ENCODE results near the gene ARG2. TPM values are rescaled to one million over a fixed set of nuclear protein-coding genes. Genes with fewer than 3 reads are reported as not detected.

The ARG2 gene
- total and polyA plus RNA-seq, 4 donors: 0.08 to 3.1 (median 0.59) TPM

DNA sequence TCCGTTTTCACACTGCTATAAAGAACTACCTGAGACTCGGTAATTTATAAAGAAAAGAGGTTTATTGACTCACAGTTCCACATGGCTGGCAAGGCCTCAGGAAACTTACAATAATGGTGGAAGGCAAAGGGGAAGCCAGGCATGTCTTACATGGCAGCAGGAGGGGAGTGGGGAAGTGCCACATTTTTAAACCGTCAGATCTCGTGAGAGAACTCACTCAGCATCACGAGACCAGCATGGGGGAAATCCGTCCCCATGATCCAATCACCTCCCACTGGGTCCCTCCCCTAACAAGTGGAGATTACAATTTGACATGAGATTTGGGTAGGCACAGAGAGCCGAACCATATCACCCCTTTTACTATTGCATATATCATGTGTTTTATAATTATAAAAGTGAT lies 17.6 kb upstream of the ARG2 start:
- DNase-seq (ENCODE audit: low spot score): no peak
- Histone ChIP-seq H3K4me3 (ENCODE audit: low read depth in 1 of 3, low read length in 3 of 3) (no peak overlapping the region), H3K4me1 (ENCODE audit: control insufficient read depth in 4 of 4, insufficient read depth in 4 of 4, low read length in 3 of 4) (peaks cover 3 to 12% (median 8%) of the 10 kb centered on the region in 4 donors), H3K27ac (ENCODE audit: low read depth in 1 of 2, low read length in 2 of 2) (no peak overlapping the region), H3K36me3 (ENCODE audit: control insufficient read depth in 4 of 4, insufficient read depth in 3 of 4, low read depth in 1 of 4, low read length in 3 of 4) (no peaks in the 10 kb centered on the region), H3K9me3 (ENCODE audit: control insufficient read depth in 4 of 4, low read length in 3 of 4) (no peaks in the 10 kb centered on the region), H3K9ac (ENCODE audit: low read depth in 1 of 2, low read length in 2 of 2) (no peak overlapping the region), H3K27me3 (ENCODE audit: control insufficient read depth in 4 of 4, insufficient read depth in 4 of 4, low read length in 3 of 4) (no peaks in the 10 kb centered on the region)
- no peak for TF ChIP-seq MAX (IDR thresholded peaks at IDR 0.05)
- TF ChIP-seq HNF4A (conservative IDR thresholded peaks at IDR 0.05): no peak
- no peak for TF ChIP-seq SP1 (IDR thresholded peaks at IDR 0.05)
- TF ChIP-seq RAD21 (IDR thresholded peaks at IDR 0.05): no peak
- TF ChIP-seq YY1 (IDR thresholded peaks at IDR 0.05): no peak
- TF ChIP-seq JUND (IDR thresholded peaks at IDR 0.05): no peak
- 73% methylated on average over 7 of the region's 7 CpGs for WGBS

DNA sequence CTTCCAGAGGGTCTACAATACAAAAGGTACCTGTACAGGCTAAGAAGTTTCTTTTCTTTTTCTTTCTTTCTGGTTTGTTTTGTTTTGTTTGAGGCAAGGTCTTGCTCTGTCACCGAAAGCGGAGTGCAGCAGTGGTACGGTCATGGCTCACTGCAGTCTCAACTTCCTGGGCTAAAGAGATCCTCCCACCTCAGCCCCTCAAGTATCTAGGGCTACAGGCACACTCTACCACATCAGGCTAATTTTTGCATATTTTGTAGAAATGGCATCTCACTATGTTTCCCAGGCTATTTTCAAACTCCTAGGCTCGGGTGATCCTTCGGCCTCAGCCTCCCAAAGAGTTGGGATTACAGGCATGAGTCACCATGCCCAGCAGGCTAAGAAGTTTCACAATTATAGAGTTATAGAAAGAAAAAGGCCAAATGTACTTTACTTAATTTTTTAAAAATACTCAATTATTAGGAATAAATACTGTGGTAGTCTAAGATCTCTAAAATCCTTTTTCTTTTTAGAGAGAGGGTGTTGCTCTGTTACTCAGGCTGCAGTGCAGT lies 16.6 kb upstream of the ARG2 start:
- Histone ChIP-seq H3K9ac (ENCODE audit: low read depth in 1 of 2, low read length in 2 of 2) (no peak overlapping the region), H3K36me3 (ENCODE audit: control insufficient read depth in 4 of 4, insufficient read depth in 3 of 4, low read depth in 1 of 4, low read length in 3 of 4) (no peaks in the 10 kb centered on the region), H3K27ac (ENCODE audit: low read depth in 1 of 2, low read length in 2 of 2) (no peak overlapping the region), H3K4me1 (ENCODE audit: control insufficient read depth in 4 of 4, insufficient read depth in 4 of 4, low read length in 3 of 4) (peaks cover 3 to 12% (median 8%) of the 10 kb centered on the region in 4 donors), H3K27me3 (ENCODE audit: control insufficient read depth in 4 of 4, insufficient read depth in 4 of 4, low read length in 3 of 4) (no peaks in the 10 kb centered on the region), H3K9me3 (ENCODE audit: control insufficient read depth in 4 of 4, low read length in 3 of 4) (no peaks in the 10 kb centered on the region), H3K4me3 (ENCODE audit: low read depth in 1 of 3, low read length in 3 of 3) (no peak overlapping the region)
- TF ChIP-seq NR2F2 (IDR thresholded peaks at IDR 0.05) (no peak), SP1 (IDR thresholded peaks at IDR 0.05) (no peak), TAF1 (conservative IDR thresholded peaks at IDR 0.05) (no peak), FOXA1 (IDR thresholded peaks at IDR 0.05) (no peak), HNF4A (conservative IDR thresholded peaks at IDR 0.05) (no peak)
- TF ChIP-seq, protein P1, sequence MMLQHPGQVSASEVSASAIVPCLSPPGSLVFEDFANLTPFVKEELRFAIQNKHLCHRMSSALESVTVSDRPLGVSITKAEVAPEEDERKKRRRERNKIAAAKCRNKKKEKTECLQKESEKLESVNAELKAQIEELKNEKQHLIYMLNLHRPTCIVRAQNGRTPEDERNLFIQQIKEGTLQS (IDR thresholded peaks at IDR 0.05): no peak
- 76% methylated on average over 5 of the region's 5 CpGs for WGBS
- no peak for DNase-seq (ENCODE audit: low spot score)

DNA sequence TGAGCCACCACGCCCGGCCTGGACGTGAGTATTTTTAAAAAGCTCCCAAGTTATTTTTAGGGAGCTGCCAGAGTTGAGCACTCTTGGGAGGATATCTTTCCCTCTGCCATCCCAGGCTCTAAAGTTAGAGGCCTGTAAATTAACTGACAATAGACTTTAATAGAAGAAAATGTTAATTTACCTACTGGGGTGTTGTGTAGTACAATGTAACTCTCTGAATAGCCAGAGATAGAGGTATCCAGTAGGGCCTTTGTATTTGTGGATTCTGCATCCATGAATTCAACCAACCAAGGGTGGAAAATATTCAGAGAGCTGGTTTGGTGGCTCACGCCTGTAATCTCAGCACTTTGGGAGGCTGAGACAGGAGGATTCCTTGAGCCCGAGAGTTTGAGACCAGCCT lies 12.1 kb upstream of the ARG2 start:
- TF ChIP-seq SP1 (IDR thresholded peaks at IDR 0.05) (no peak), HNF4A (conservative IDR thresholded peaks at IDR 0.05) (no peak), YY1 (IDR thresholded peaks at IDR 0.05) (no peak), ZBTB33 (IDR thresholded peaks at IDR 0.05) (no peak), JUND (IDR thresholded peaks at IDR 0.05) (no peak), HNF4G (IDR thresholded peaks at IDR 0.05) (no peak), MAX (IDR thresholded peaks at IDR 0.05) (no peak), RAD21 (IDR thresholded peaks at IDR 0.05) (no peak), GABPA (IDR thresholded peaks at IDR 0.05 in 1 of 2, conservative IDR thresholded peaks at IDR 0.05 in 1 of 2) (no peak), REST (IDR thresholded peaks at IDR 0.05) (no peak), CTCF (IDR thresholded peaks at IDR 0.05; ENCODE audit: low read depth, low read length, missing input control) (no peak), TAF1 (conservative IDR thresholded peaks at IDR 0.05) (no peak), NR2F2 (IDR thresholded peaks at IDR 0.05) (no peak), RXRA (IDR thresholded peaks at IDR 0.05) (no peak), FOXA2 (IDR thresholded peaks at IDR 0.05) (no peak), FOXA1 (IDR thresholded peaks at IDR 0.05) (no peak), EGR1 (IDR thresholded peaks at IDR 0.05; ENCODE audit: low read depth in 2 of 2) (no peak)
- TF ChIP-seq, protein P1 (IDR thresholded peaks at IDR 0.05): no peak
- DNase-seq (ENCODE audit: low spot score): no peak

More for the DNA sequence above, 12.1 kb upstream of the ARG2 start:
- Histone ChIP-seq H3K9ac (ENCODE audit: low read depth in 1 of 2, low read length in 2 of 2) (no peak overlapping the region), H3K9me3 (ENCODE audit: control insufficient read depth in 4 of 4, low read length in 3 of 4) (no peaks in the 10 kb centered on the region), H3K27ac (ENCODE audit: low read depth in 1 of 2, low read length in 2 of 2) (no peak overlapping the region), H3K4me3 (ENCODE audit: low read depth in 1 of 3, low read length in 3 of 3) (no peak overlapping the region), H3K36me3 (ENCODE audit: control insufficient read depth in 4 of 4, insufficient read depth in 3 of 4, low read depth in 1 of 4, low read length in 3 of 4) (no peaks in the 10 kb centered on the region), H3K4me1 (ENCODE audit: control insufficient read depth in 4 of 4, insufficient read depth in 4 of 4, low read length in 3 of 4) (no peaks in the 10 kb centered on the region), H3K27me3 (ENCODE audit: control insufficient read depth in 4 of 4, insufficient read depth in 4 of 4, low read length in 3 of 4) (no peaks in the 10 kb centered on the region)
- 94% methylated on average over 5 of the region's 5 CpGs for WGBS

Data from liver (tissue), 9 donors.